ENCODE results near the gene ECT2. TPM values are rescaled to one million over a fixed set of nuclear protein-coding genes. Genes with fewer than 3 reads are reported as not detected.
"Not testable (repeated sequence)": the region's sequence is repeated elsewhere in the genome, so short reads cannot be mapped to it uniquely, and the experiment has no call there.

The ECT2 gene
- total RNA-seq, 2 donors from 2014 or later = 7.0 to 11.4 TPM

- intact Hi-C loops (cut with DNase I) = no loop called here
- DNase-seq (ENCODE audit: low spot score) = no peak
Observed at GRCh38 chr3:172787746-172788145, 37.2 kb downstream of the ECT2 start.

GRCh38 chr3:172799246-172799645, 48.7 kb downstream of the ECT2 start:
- no peak for DNase-seq (ENCODE audit: low spot score)
- intact Hi-C loops (cut with DNase I) = no loop called here

GRCh38 chr3:172800156-172800555, 49.6 kb downstream of the ECT2 start:
- intact Hi-C loops (cut with DNase I) = no loop called here
- DNase-seq (ENCODE audit: low spot score) = no peak

GRCh38 chr3:172803489-172803888, 53.0 kb downstream of the ECT2 start:
- intact Hi-C loops (cut with DNase I) = no loop called here

GRCh38 chr3:172804323-172804722, 53.8 kb downstream of the ECT2 start:
- DNase-seq (ENCODE audit: low spot score) = no peak
- intact Hi-C loops (cut with DNase I) = no loop called here

More at GRCh38 chr3:172803489-172803888, 53.0 kb downstream of the ECT2 start:
- DNase-seq (ENCODE audit: low spot score) = no peak

GRCh38 chr3:172808969-172809546, 58.5 kb downstream of the ECT2 start:
- intact Hi-C loops (cut with DNase I) = no loop called here
- DNase-seq (ENCODE audit: low spot score) = no peak

- DNase-seq (ENCODE audit: low spot score) = no peak
- intact Hi-C loops (cut with DNase I) = no loop called here
Observed at GRCh38 chr3:172811099-172811498, 60.6 kb downstream of the ECT2 start.

- DNase-seq (ENCODE audit: low spot score) = no peak
- intact Hi-C loops (cut with DNase I) = no loop called here
Observed at GRCh38 chr3:172813462-172813861, 62.9 kb downstream of the ECT2 start.

- intact Hi-C loops (cut with DNase I) = no loop called here
Observed at GRCh38 chr3:172814738-172815137, 64.2 kb downstream of the ECT2 start.

GRCh38 chr3:172815857-172816256, 65.3 kb downstream of the ECT2 start:
- DNase-seq (ENCODE audit: low spot score) = no peak
- intact Hi-C loops (cut with DNase I) = no loop called here

More at GRCh38 chr3:172814738-172815137, 64.2 kb downstream of the ECT2 start:
- no peak for DNase-seq (ENCODE audit: low spot score)

GRCh38 chr3:172816281-172816680, 65.8 kb downstream of the ECT2 start:
- no peak for DNase-seq (ENCODE audit: low spot score)
- intact Hi-C loops (cut with DNase I) = no loop called here

GRCh38 chr3:172816968-172817367, 66.4 kb downstream of the ECT2 start:
- no peak for DNase-seq (ENCODE audit: low spot score)
- intact Hi-C loops (cut with DNase I) = no loop called here

- DNase-seq (ENCODE audit: low spot score) = no peak
- intact Hi-C loops (cut with DNase I) = no loop called here
Observed at GRCh38 chr3:172820492-172820891, 70.0 kb downstream of the ECT2 start.

- intact Hi-C loops (cut with DNase I) = no loop called here
- DNase-seq (ENCODE audit: low spot score) = no peak
Observed at GRCh38 chr3:172824229-172824628, 73.7 kb downstream of the ECT2 start.

GRCh38 chr3:172827231-172827630, 76.7 kb downstream of the ECT2 start:
- DNase-seq (ENCODE audit: low spot score); intact Hi-C loops (cut with DNase I): not testable (repeated sequence)

GRCh38 chr3:172832983-172833382, 82.5 kb downstream of the ECT2 start:
- DNase-seq (ENCODE audit: low spot score) = no peak
- intact Hi-C loops (cut with DNase I) = no loop called here

- intact Hi-C loops (cut with DNase I) = no loop called here
- no peak for DNase-seq (ENCODE audit: low spot score)
Observed at GRCh38 chr3:172836390-172836997, 86.0 kb downstream of the ECT2 start.

- intact Hi-C loops (cut with DNase I) = no loop called here
- DNase-seq (ENCODE audit: low spot score) = no peak
Observed at GRCh38 chr3:172839679-172840078, 89.2 kb downstream of the ECT2 start.

- intact Hi-C loops (cut with DNase I) = no loop called here
Observed at GRCh38 chr3:172840463-172840862, 89.9 kb downstream of the ECT2 start.

GRCh38 chr3:172840913-172841312, 90.4 kb downstream of the ECT2 start:
- no peak for DNase-seq (ENCODE audit: low spot score)
- intact Hi-C loops (cut with DNase I) = no loop called here

More at GRCh38 chr3:172840463-172840862, 89.9 kb downstream of the ECT2 start:
- no peak for DNase-seq (ENCODE audit: low spot score)

GRCh38 chr3:172844428-172844827, 93.9 kb downstream of the ECT2 start:
- no peak for DNase-seq (ENCODE audit: low spot score)
- intact Hi-C loops (cut with DNase I) = no loop called here
